Mucosa of descending colon (tissue), 3 donors: ENCODE results near the gene TIPARP. TPM values are rescaled to one million over a fixed set of nuclear protein-coding genes. Genes with fewer than 3 reads are reported as not detected.

Experiments used
- ATAC-seq: fragments of 200-7000 bp; cut with Tn5 transposase; one replicate; pipeline ENCODE4 v1.9.1; 2020; ENCODE audit warnings: mild to moderate bottlenecking, moderate library complexity
- DNase-seq, 3 donors: peaks; one replicate each; pipeline ENCODE4 v3.0.0-alpha.2; 2020
- H3K36me3 ChIP-seq: fragments of 200-600 bp; one replicate; pipeline ENCODE4 v1.8.0; 2021; ENCODE audit warnings: low read depth, mild to moderate bottlenecking
- H3K4me1 ChIP-seq: fragments of 200-600 bp; one replicate; pipeline ENCODE4 v1.8.0; 2021; ENCODE audit warnings: low read depth, mild to moderate bottlenecking
- H3K4me3 ChIP-seq: fragments of 200-600 bp; one replicate; pipeline ENCODE4 v1.8.0; 2021; ENCODE audit warnings: mild to moderate bottlenecking
- H3K9me3 ChIP-seq: fragments of 200-600 bp; one replicate; pipeline ENCODE4 v1.8.0; 2021; ENCODE audit warnings: mild to moderate bottlenecking
- CTCF ChIP-seq: fragments of 200-600 bp; IDR thresholded peaks from one replicate; pipeline ENCODE4 v1.8.0; 2022; ENCODE audit warnings: antibody characterized with exemption, mild to moderate bottlenecking
- intact Hi-C, 2 donors: fragments of 100-400 bp; cut with DNase I in 1 of 2; cut with micrococcal nuclease in 1 of 2; formaldehyde crosslinking; loops; one replicate each; pipeline versions ENCODE4 v1.11.0 to v1.11.1; 2022; cut with DNase I, micrococcal nuclease
- total RNA-seq, 3 donors: library from RNA; stranded (reverse); fragmentation: NEBNext Ultra II Directional in 2 of 3; extraction: Animal tissue kit (Norgen Biotek cat#: 25700) in 2 of 3; gene quantifications; one replicate each; pipeline versions ENCODE4 v1.2.1 to v1.2.4, GENCODE V29; 2021 to 2023
- donor health status: DM: no; HTN: no; CAD: no; lungs with moderate emphysema.
- donor health status: DM: no; HTN: no; CAD: no.
- donor health status: DM: no; HTN: yes; CAD: no.

The TIPARP gene
- total RNA-seq, 3 donors from 2014 or later: 26.4 to 28.6 (median 26.7) TPM

GRCh38 chr3:156642750-156643728, 31.4 kb upstream of the TIPARP start:
- Histone ChIP-seq H3K9me3 (no peaks in the 10 kb centered on the region), H3K4me3 (no peak overlapping the region), H3K36me3 (no peaks in the 10 kb centered on the region), H3K4me1 (peaks cover under 1% of the 10 kb centered on the region)
- no peak for DNase-seq
- ATAC-seq: peak; percentile 12
- TF ChIP-seq CTCF: no peak
- intact Hi-C loops: no loop called here

- no peak overlapping the region for H3K4me3 ChIP-seq
- no peaks in the 10 kb centered on the region for H3K4me1 ChIP-seq
- intact Hi-C loops: no loop called here
- no peaks in the 10 kb centered on the region for H3K9me3 ChIP-seq
- DNase-seq (peak in 1 of 3 donors; percentile 19), ATAC-seq (peak; percentile 67)
- H3K36me3 ChIP-seq: no peaks in the 10 kb centered on the region
- no peak for TF ChIP-seq CTCF
These were observed 30.5 kb upstream of the TIPARP start for GRCh38 chr3:156643729-156644389.

- DNase-seq (no peak), ATAC-seq (no peak)
- Histone ChIP-seq H3K4me1 (no peaks in the 10 kb centered on the region), H3K9me3 (no peaks in the 10 kb centered on the region), H3K4me3 (no peak overlapping the region), H3K36me3 (no peaks in the 10 kb centered on the region)
- TF ChIP-seq CTCF: no peak
- intact Hi-C loops: no loop called here
These were observed 29.4 kb upstream of the TIPARP start for GRCh38 chr3:156644958-156645357.

GRCh38 chr3:156646958-156647357, 27.4 kb upstream of the TIPARP start:
- intact Hi-C loops: no loop called here
- ATAC-seq: no peak
- no peak for TF ChIP-seq CTCF
- Histone ChIP-seq H3K36me3 (no peaks in the 10 kb centered on the region), H3K4me1 (no peaks in the 10 kb centered on the region), H3K4me3 (no peak overlapping the region), H3K9me3 (no peaks in the 10 kb centered on the region)
- DNase-seq: no peak

- Histone ChIP-seq H3K36me3 (no peaks in the 10 kb centered on the region), H3K9me3 (no peaks in the 10 kb centered on the region), H3K4me1 (no peaks in the 10 kb centered on the region), H3K4me3 (no peak overlapping the region)
- no peak for DNase-seq
- no peak for TF ChIP-seq CTCF
- intact Hi-C loops: no loop called here
- ATAC-seq: no peak
These were observed 26.3 kb upstream of the TIPARP start for GRCh38 chr3:156648086-156648485.
